ENCODE results near the gene SYCP3.

DNA sequence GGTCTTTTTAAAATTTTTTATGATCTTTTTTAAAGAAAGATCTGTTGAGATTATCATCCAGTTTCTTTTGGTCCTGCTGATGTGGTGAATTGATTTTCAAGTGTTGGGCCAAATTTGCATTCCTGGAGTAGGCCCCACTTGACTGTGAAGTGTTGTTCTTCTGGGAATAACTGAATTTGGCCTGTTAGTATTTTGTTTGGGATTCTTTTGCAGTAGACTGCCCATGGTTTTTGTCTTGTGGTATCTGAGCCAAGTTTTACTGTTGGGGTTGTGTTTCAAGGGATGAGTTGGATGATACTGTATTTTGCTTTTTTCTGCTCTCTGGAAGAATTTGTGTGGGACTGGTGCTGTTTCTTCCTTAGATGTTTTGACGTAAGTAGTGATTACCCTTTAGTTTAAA, 4.0 kb upstream of the SYCP3 start:
- TF ChIP-seq, protein P1, sequence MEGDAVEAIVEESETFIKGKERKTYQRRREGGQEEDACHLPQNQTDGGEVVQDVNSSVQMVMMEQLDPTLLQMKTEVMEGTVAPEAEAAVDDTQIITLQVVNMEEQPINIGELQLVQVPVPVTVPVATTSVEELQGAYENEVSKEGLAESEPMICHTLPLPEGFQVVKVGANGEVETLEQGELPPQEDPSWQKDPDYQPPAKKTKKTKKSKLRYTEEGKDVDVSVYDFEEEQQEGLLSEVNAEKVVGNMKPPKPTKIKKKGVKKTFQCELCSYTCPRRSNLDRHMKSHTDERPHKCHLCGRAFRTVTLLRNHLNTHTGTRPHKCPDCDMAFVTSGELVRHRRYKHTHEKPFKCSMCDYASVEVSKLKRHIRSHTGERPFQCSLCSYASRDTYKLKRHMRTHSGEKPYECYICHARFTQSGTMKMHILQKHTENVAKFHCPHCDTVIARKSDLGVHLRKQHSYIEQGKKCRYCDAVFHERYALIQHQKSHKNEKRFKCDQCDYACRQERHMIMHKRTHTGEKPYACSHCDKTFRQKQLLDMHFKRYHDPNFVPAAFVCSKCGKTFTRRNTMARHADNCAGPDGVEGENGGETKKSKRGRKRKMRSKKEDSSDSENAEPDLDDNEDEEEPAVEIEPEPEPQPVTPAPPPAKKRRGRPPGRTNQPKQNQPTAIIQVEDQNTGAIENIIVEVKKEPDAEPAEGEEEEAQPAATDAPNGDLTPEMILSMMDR (conservative IDR thresholded peaks at IDR 0.05) = no peak
- no peak for TF ChIP-seq ZFX (IDR thresholded peaks at IDR 0.05)

Data from C4-2B (cell line).